ENCODE measurements around the gene HERC3.

DNA sequence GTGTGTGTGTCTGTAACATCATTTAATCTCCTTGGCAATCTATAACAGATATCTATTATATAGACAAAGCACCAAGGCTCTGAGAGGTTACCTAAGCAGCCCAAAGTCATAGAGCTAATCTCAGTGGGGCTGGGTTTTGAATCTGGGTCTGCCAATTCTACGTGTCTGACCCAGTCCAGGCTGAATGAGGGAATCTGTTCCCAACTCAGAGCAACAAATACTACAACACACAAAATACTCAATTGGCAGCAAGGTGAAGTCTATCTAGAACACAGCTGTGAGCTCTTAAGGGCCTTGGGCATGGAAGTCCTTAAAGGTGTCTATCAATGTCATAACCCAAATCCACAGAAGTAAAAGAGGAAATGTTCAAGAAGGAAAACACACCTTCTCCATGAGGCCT lies 152.9 kb downstream of the HERC3 start:
- TF ChIP-seq, protein P1, sequence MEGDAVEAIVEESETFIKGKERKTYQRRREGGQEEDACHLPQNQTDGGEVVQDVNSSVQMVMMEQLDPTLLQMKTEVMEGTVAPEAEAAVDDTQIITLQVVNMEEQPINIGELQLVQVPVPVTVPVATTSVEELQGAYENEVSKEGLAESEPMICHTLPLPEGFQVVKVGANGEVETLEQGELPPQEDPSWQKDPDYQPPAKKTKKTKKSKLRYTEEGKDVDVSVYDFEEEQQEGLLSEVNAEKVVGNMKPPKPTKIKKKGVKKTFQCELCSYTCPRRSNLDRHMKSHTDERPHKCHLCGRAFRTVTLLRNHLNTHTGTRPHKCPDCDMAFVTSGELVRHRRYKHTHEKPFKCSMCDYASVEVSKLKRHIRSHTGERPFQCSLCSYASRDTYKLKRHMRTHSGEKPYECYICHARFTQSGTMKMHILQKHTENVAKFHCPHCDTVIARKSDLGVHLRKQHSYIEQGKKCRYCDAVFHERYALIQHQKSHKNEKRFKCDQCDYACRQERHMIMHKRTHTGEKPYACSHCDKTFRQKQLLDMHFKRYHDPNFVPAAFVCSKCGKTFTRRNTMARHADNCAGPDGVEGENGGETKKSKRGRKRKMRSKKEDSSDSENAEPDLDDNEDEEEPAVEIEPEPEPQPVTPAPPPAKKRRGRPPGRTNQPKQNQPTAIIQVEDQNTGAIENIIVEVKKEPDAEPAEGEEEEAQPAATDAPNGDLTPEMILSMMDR (IDR thresholded peaks at IDR 0.05) = no peak
- TF ChIP-seq POLR2A (IDR thresholded peaks at IDR 0.05) = no peak

Measured in thyroid gland (tissue), 4 donors.